SU-DHL-6 (cell line): ENCODE results near the gene KLF3.

ENCODE experiments used
- CTCF ChIP-seq: fragments of 200-600 bp; sonication (generic); IDR thresholded peaks from one replicate; pipeline ENCODE4 v1.5.1; 2017; ENCODE audit warnings: antibody characterized with exemption, mild to moderate bottlenecking, low read length, moderate library complexity; ENCODE audit not compliant: insufficient read depth, poor library complexity, severe bottlenecking
- EZH2phosphoT487 ChIP-seq: fragments of 200-600 bp; sonication (generic), shearing (Covaris generic); conservative IDR thresholded peaks from 2 replicates; pipeline ENCODE4 v1.6.1; 2018; ENCODE audit warnings: mild to moderate bottlenecking, antibody characterized with exemption, low read length, moderate library complexity, mixed read lengths

GRCh38 chr4:38679921-38680320 lies 15.9 kb downstream of the KLF3 start:
- TF ChIP-seq CTCF (no peak), EZH2phosphoT487 (no peak)
